GM23338 (cell line): ENCODE results near the gene RADIL. TPM values are rescaled to one million over a fixed set of nuclear protein-coding genes. Genes with fewer than 3 reads are reported as not detected.

Experiments
- ATAC-seq: fragments of 200-7000 bp; cut with Tn5 transposase; 3 replicates; pipeline ENCODE4 v1.9.1; 2020
- DNase-seq: peaks from one replicate; pipeline ENCODE4 v3.0.0-alpha.2; 2015; ENCODE audit warnings: low spot score
- H2AFZ ChIP-seq: fragments of 200-600 bp; sonication (generic); 2 replicates; pipeline ENCODE4 v1.8.0; 2016; ENCODE audit warnings: antibody characterized with exemption, mild to moderate bottlenecking, moderate library complexity
- H3F3A ChIP-seq: fragments of 200-600 bp; sonication (generic); replicated peaks from 2 replicates; pipeline ENCODE4 v1.8.0; 2017; ENCODE audit warnings: antibody characterized with exemption, mixed run types, low read depth
- H3K27ac ChIP-seq: fragments of 200-600 bp; sonication (generic); 2 replicates; pipeline ENCODE4 v1.6.1; 2016; ENCODE audit warnings: low read depth
- H3K27me3 ChIP-seq: fragments of 200-600 bp; sonication (generic); 2 replicates; pipeline ENCODE4 v1.8.0; 2016; ENCODE audit warnings: mild to moderate bottlenecking, mixed run types, moderate library complexity; ENCODE audit not compliant: insufficient read depth
- H3K36me3 ChIP-seq: fragments of 200-600 bp; sonication (generic); 2 replicates; pipeline ENCODE4 v1.8.0; 2016; ENCODE audit warnings: mild to moderate bottlenecking; ENCODE audit not compliant: insufficient read depth
- H3K4me1 ChIP-seq: fragments of 200-600 bp; sonication (generic); 2 replicates; pipeline ENCODE4 v1.8.0; 2016; ENCODE audit warnings: mild to moderate bottlenecking, moderate library complexity; ENCODE audit not compliant: insufficient read depth
- H3K4me2 ChIP-seq: fragments of 200-600 bp; sonication (generic); 2 replicates; pipeline ENCODE4 v1.7.1; 2017; ENCODE audit warnings: mixed run types
- H3K4me3 ChIP-seq: fragments of 200-600 bp; sonication (generic); 2 replicates; pipeline ENCODE4 v1.6.1; 2016; ENCODE audit warnings: mixed run types
- H3K79me2 ChIP-seq: fragments of 200-600 bp; sonication (generic); replicated peaks from 2 replicates; pipeline ENCODE4 v1.8.0; 2017; ENCODE audit warnings: mild to moderate bottlenecking; ENCODE audit not compliant: insufficient read depth
- H3K9me2 ChIP-seq: fragments of 200-600 bp; sonication (generic); 2 replicates; pipeline ENCODE4 v1.8.0; 2017; ENCODE audit not compliant: insufficient read depth
- H4K20me1 ChIP-seq: fragments of 200-600 bp; sonication (generic); replicated peaks from 2 replicates; pipeline ENCODE4 v1.8.0; 2017; ENCODE audit warnings: mild to moderate bottlenecking; ENCODE audit not compliant: insufficient read depth
- H3K27ac Mint-ChIP-seq: 2 replicates; pipeline ENCODE4 v1.8.0; 2020; ENCODE audit warnings: inconsistent platforms, mild to moderate bottlenecking, moderate library complexity, mixed read lengths
- H3K27me3 Mint-ChIP-seq: 3 replicates; pipeline ENCODE4 v1.8.0; 2022; ENCODE audit warnings: low read depth, mild to moderate bottlenecking, moderate library complexity, mixed read lengths, inconsistent platforms; ENCODE audit not compliant: insufficient read depth, poor library complexity
- H3K36me3 Mint-ChIP-seq: 3 replicates; pipeline ENCODE4 v1.8.0; 2021; ENCODE audit warnings: low read depth, mild to moderate bottlenecking, inconsistent platforms, moderate library complexity, mixed read lengths
- H3K4me1 Mint-ChIP-seq: 3 replicates; pipeline ENCODE4 v1.8.0; 2020; ENCODE audit warnings: mild to moderate bottlenecking, inconsistent platforms, mixed read lengths
- H3K4me3 Mint-ChIP-seq: 3 replicates; pipeline ENCODE4 v1.8.0; 2021; ENCODE audit warnings: moderate library complexity, mild to moderate bottlenecking, inconsistent platforms, mixed read lengths
- H3K9me3 Mint-ChIP-seq: 3 replicates; pipeline ENCODE4 v1.8.0; 2020; ENCODE audit warnings: moderate library complexity, mild to moderate bottlenecking, inconsistent platforms, mixed read lengths
- CREB1 ChIP-seq: fragments of 250-450 bp; sonication (Bioruptor Pico); IDR thresholded peaks from 2 replicates; pipeline ENCODE4 v1.5.0; 2020; ENCODE audit warnings: low read depth, mild to moderate bottlenecking, moderate library complexity
- CTCF ChIP-seq, 2 experiments: fragments of 200-600 bp in 1 of 2; sonication (generic) in 1 of 2; conservative IDR thresholded peaks; 2 replicates each; pipeline versions ENCODE4 v1.5.1 to v1.6.1; 2016 to 2017; ENCODE audit warnings: antibody characterized with exemption in 2 of 2, low read depth in 2 of 2, mild to moderate bottlenecking in 2 of 2, moderate library complexity in 1 of 2
- ETS1 ChIP-seq: IDR thresholded peaks from 2 replicates; pipeline ENCODE4 v1.6.1; 2016; ENCODE audit warnings: antibody characterized with exemption
- EZH2 ChIP-seq: fragments of 200-600 bp; sonication (generic); IDR thresholded peaks from one replicate; pipeline ENCODE4 v1.8.0; 2017; ENCODE audit warnings: antibody characterized with exemption, mild to moderate bottlenecking, low read depth; ENCODE audit not compliant: unreplicated experiment
- EZH2phosphoT487 ChIP-seq: fragments of 200-600 bp; sonication (generic); IDR thresholded peaks from one replicate; pipeline ENCODE4 v1.8.1; 2018; ENCODE audit warnings: antibody characterized with exemption; ENCODE audit not compliant: unreplicated experiment
- JUNB ChIP-seq: IDR thresholded peaks from one replicate; pipeline ENCODE4 v1.6.1; 2016; ENCODE audit warnings: antibody characterized with exemption; ENCODE audit not compliant: unreplicated experiment
- NANOG ChIP-seq: IDR thresholded peaks from 2 replicates; pipeline ENCODE4 v1.6.1; 2016; ENCODE audit warnings: antibody characterized with exemption, borderline replicate concordance
- POLR2AphosphoS5 ChIP-seq: IDR thresholded peaks from 2 replicates; pipeline ENCODE4 v1.6.1; 2016; ENCODE audit warnings: antibody characterized with exemption, low read depth
- REST ChIP-seq: IDR thresholded peaks from one replicate; pipeline ENCODE4 v1.6.1; 2018; ENCODE audit warnings: antibody characterized with exemption; ENCODE audit not compliant: unreplicated experiment
- STAT1 ChIP-seq: IDR thresholded peaks from one replicate; pipeline ENCODE4 v1.6.1; 2016; ENCODE audit warnings: antibody characterized with exemption; ENCODE audit not compliant: unreplicated experiment
- ZNF114 ChIP-seq: fragments of 250-450 bp; sonication (Bioruptor Pico); IDR thresholded peaks from 2 replicates; pipeline ENCODE4 v1.5.0; 2020; ENCODE audit warnings: mild to moderate bottlenecking, moderate library complexity
- ZNF331 ChIP-seq: fragments of 250-450 bp; sonication (Bioruptor Pico); IDR thresholded peaks from 2 replicates; pipeline ENCODE4 v1.5.0; 2020; ENCODE audit warnings: low read depth, mild to moderate bottlenecking, moderate library complexity
- polyA plus RNA-seq: library from polyadenylated mRNA; unstranded; fragments of >200 nt; fragmentation: Nextera tagmentation; extraction: Ambion mirVana; gene quantifications from 2 replicates; pipeline ENCODE4 v1.2.1, GENCODE V29; 2016
- total RNA-seq: library from RNA; depleted of rRNA; stranded (reverse); fragments of >200 nt; shearing (Covaris generic); gene quantifications from 2 replicates; pipeline ENCODE4 v1.2.3, GENCODE V29; 2014

Gene RADIL
- total and polyA plus RNA-seq, 2 experiments from 2014 or later = 4.3 to 9.8 TPM

- Histone ChIP-seq H3K27ac (peak overlapping the region; percentile 93), H3K27me3 (no peaks in the 10 kb centered on the region), H3K9me2 (no peaks in the 10 kb centered on the region), H3K4me1 (peaks cover 5% of the 10 kb centered on the region; the same call in 1 of the 2 replicates), H4K20me1 (no peaks in the 10 kb centered on the region; the same call in 1 of the 2 replicates), H3K4me3 (peak overlapping the region; percentile 95), H3K4me2 (peak overlapping the region; percentile 93), H3K79me2 (peaks cover 31% of the 10 kb centered on the region), H2AFZ (peak overlapping the region; percentile 91; the same call in 1 of the 2 replicates), H3F3A (no peaks in the 10 kb centered on the region), H3K36me3 (no peaks in the 10 kb centered on the region)
- Mint-ChIP-seq H3K4me1 (peaks cover 9% of the 10 kb centered on the region; the same call in 2 of the 3 replicates), H3K4me3 (peak overlapping the region; percentile 98), H3K36me3 (no peaks in the 10 kb centered on the region), H3K27me3 (peaks cover 11% of the 10 kb centered on the region), H3K27ac (peak overlapping the region; percentile 95), H3K9me3 (no peaks in the 10 kb centered on the region; the same call in 2 of the 3 replicates)
- no peak for DNase-seq
- no peak for TF ChIP-seq EZH2phosphoT487
- TF ChIP-seq POLR2AphosphoS5 = no peak
- no peak for TF ChIP-seq STAT1
- no peak for TF ChIP-seq EZH2
- peak; percentile 13 for ATAC-seq
Observed at GRCh38 chr7:4774658-4775249, 108.8 kb downstream of the RADIL start.

- H3K9me3 Mint-ChIP-seq = no peaks in the 10 kb centered on the region; the same call in 2 of the 3 replicates
- Histone ChIP-seq H3K36me3 (no peaks in the 10 kb centered on the region), H3K4me3 (no peak overlapping the region), H3K4me1 (peaks cover 5% of the 10 kb centered on the region; the same call in 1 of the 2 replicates), H3K27ac (no peak overlapping the region), H3K79me2 (peaks cover 29% of the 10 kb centered on the region), H3F3A (no peaks in the 10 kb centered on the region), H3K9me2 (no peaks in the 10 kb centered on the region), H3K4me2 (no peak overlapping the region), H4K20me1 (no peaks in the 10 kb centered on the region; the same call in 1 of the 2 replicates), H2AFZ (no peak overlapping the region), H3K27me3 (no peaks in the 10 kb centered on the region)
- H3K36me3 Mint-ChIP-seq = no peaks in the 10 kb centered on the region
- peaks cover 11% of the 10 kb centered on the region for H3K27me3 Mint-ChIP-seq
- H3K27ac Mint-ChIP-seq = no peak overlapping the region; the same call in 1 of the 2 replicates
- peaks cover 9% of the 10 kb centered on the region; the same call in 2 of the 3 replicates for H3K4me1 Mint-ChIP-seq
- ATAC-seq = no peak
- H3K4me3 Mint-ChIP-seq = peak overlapping the region; percentile 98
- no peak for DNase-seq
- TF ChIP-seq ETS1 (no peak), POLR2AphosphoS5 (no peak), EZH2 (no peak), ZNF114 (CRISPR knock-in tag) (no peak), NANOG (no peak), EZH2phosphoT487 (no peak), STAT1 (no peak), CREB1 (CRISPR knock-in tag) (no peak), JUNB (no peak), ZNF331 (CRISPR knock-in tag) (no peak), REST (no peak), CTCF (conservative IDR thresholded peaks at IDR 0.05; ENCODE audit: low read depth in 2 of 2) (no peak)
Observed at GRCh38 chr7:4774007-4774406, 109.5 kb downstream of the RADIL start.
